Testis (tissue), 2 donors: Measurements from ENCODE around the gene P2RY14.

Experiments
- CTCF ChIP-seq, 3 experiments: fragments of 450-650 bp in 2 of 3; fragments of 200-600 bp in 1 of 3; sonication (generic) in 1 of 3; IDR thresholded peaks; one replicate each; pipeline ENCODE4 v1.5.1; 2016 to 2019; ENCODE audit warnings: antibody characterized with exemption in 3 of 3, mild to moderate bottlenecking in 2 of 3, moderate library complexity in 1 of 3
- POLR2A ChIP-seq: fragments of 450-650 bp; IDR thresholded peaks from one replicate; pipeline ENCODE4 v1.6.1; 2017; ENCODE audit warnings: antibody characterized with exemption, mild to moderate bottlenecking, moderate library complexity

GRCh38 chr3:151236316-151236715 is 42.0 kb downstream of the P2RY14 start:
- no peak for TF ChIP-seq POLR2A
- TF ChIP-seq CTCF (IDR thresholded peaks at IDR 0.05), result no peak
